Naive thymus-derived CD4-positive, alpha-beta T cell (primary cell): ENCODE data around the gene KRTAP1-5. TPM values are rescaled to one million over a fixed set of nuclear protein-coding genes. Genes with fewer than 3 reads are reported as not detected.
"Not testable (repeated sequence)": the region's sequence is repeated elsewhere in the genome, so short reads cannot be mapped to it uniquely, and the experiment has no call there.

Experiments
- ATAC-seq: fragments of 150-1000 bp; cut with Tn5 transposase; 2 replicates; pipeline ENCODE4 v1.10.0; 2021; ENCODE audit warnings: mild to moderate bottlenecking, moderate library complexity
- CTCF ChIA-PET: fragments of 350-600 bp; sonication (Branson Sonifier 250); formaldehyde crosslinking; loops from one replicate; lab custom pipeline; 2021; ENCODE audit warnings: antibody characterized with exemption; lab: Charles Lee
- POLR2A ChIA-PET: fragments of 350-600 bp; sonication (Branson Sonifier 250); formaldehyde crosslinking; loops from one replicate; lab custom pipeline; 2021; ENCODE audit warnings: antibody characterized with exemption, inconsistent platforms; lab: Charles Lee
- DNase-seq, 9 donors: peaks; one replicate each; pipeline versions ENCODE4 v3.0.0 to v3.0.0-alpha.2; 2020 to 2022; ENCODE audit warnings: mixed read lengths in 1 of 9
- H3K27ac ChIP-seq: one replicate; pipeline ENCODE4 v1.7.0; 2013; ENCODE audit warnings: mild to moderate bottlenecking, low read depth, low read length, moderate library complexity
- H3K27me3 ChIP-seq, 2 donors: one replicate each; pipeline ENCODE4 v1.7.0; 2013; ENCODE audit warnings: low read length in 2 of 2, mild to moderate bottlenecking in 2 of 2, moderate library complexity in 2 of 2; ENCODE audit not compliant: control insufficient read depth in 2 of 2, insufficient read depth in 2 of 2
- H3K36me3 ChIP-seq, 3 experiments: 1 replicate in 2 of 3; 2 replicates in 1 of 3; pipeline ENCODE4 v1.7.0; 2013; ENCODE audit warnings: low read length in 3 of 3, mild to moderate bottlenecking in 3 of 3, moderate library complexity in 1 of 3; ENCODE audit not compliant: insufficient read depth in 3 of 3, control insufficient read depth in 2 of 3
- H3K4me1 ChIP-seq, 2 donors: one replicate each; pipeline ENCODE4 v1.7.0; 2013; ENCODE audit warnings: low read length in 2 of 2, mild to moderate bottlenecking in 2 of 2, moderate library complexity in 1 of 2; ENCODE audit not compliant: control insufficient read depth in 2 of 2, insufficient read depth in 2 of 2
- H3K4me3 ChIP-seq: 2 replicates; pipeline ENCODE4 v1.7.0; 2013; ENCODE audit warnings: mild to moderate bottlenecking, low read length
- H3K9me3 ChIP-seq, 3 experiments: 1 replicate in 2 of 3; 2 replicates in 1 of 3; pipeline ENCODE4 v1.7.0; 2013; ENCODE audit warnings: low read length in 3 of 3; ENCODE audit not compliant: control insufficient read depth in 2 of 3
- H3K27ac Mint-ChIP-seq, 9 donors: one replicate each; pipeline ENCODE4 v1.8.0; 2020 to 2022; ENCODE audit warnings: mixed read lengths in 9 of 9, mild to moderate bottlenecking in 8 of 9, moderate library complexity in 5 of 9, inconsistent platforms in 2 of 9
- H3K27me3 Mint-ChIP-seq, 5 donors: one replicate each; pipeline ENCODE4 v1.8.0; 2021 to 2022; ENCODE audit warnings: mixed read lengths in 5 of 5, mild to moderate bottlenecking in 1 of 5
- H3K36me3 Mint-ChIP-seq, 5 donors: one replicate each; pipeline ENCODE4 v1.8.0; 2020 to 2022; ENCODE audit warnings: mixed read lengths in 5 of 5, mild to moderate bottlenecking in 3 of 5, inconsistent platforms in 1 of 5
- H3K4me1 Mint-ChIP-seq, 7 donors: one replicate each; pipeline ENCODE4 v1.8.0; 2020 to 2022; ENCODE audit warnings: mixed read lengths in 7 of 7, mild to moderate bottlenecking in 3 of 7, inconsistent platforms in 1 of 7
- H3K4me3 Mint-ChIP-seq, 10 donors: one replicate each; pipeline ENCODE4 v1.8.0; 2020 to 2022; ENCODE audit warnings: mild to moderate bottlenecking in 10 of 10, mixed read lengths in 10 of 10, moderate library complexity in 6 of 10, inconsistent platforms in 2 of 10
- H3K9me3 Mint-ChIP-seq, 11 donors: one replicate each; pipeline ENCODE4 v1.8.0; 2020 to 2022; ENCODE audit warnings: mixed read lengths in 11 of 11, mild to moderate bottlenecking in 4 of 11, inconsistent platforms in 1 of 11, moderate library complexity in 1 of 11
- intact Hi-C, 2 donors: fragments of 100-400 bp; cut with micrococcal nuclease; formaldehyde crosslinking; loops; one replicate each; pipeline ENCODE4 v1.15.1; 2023
- polyA plus RNA-seq, 2 donors: library from polyadenylated mRNA; unstranded; fragments of 300-500 nt; fragmentation: Illumina TruSeq; gene quantifications; one replicate each; pipeline ENCODE4 v1.2.3, GENCODE V29; 2021
- total RNA-seq, 6 experiments: library from RNA in 5 of 6; stranded (reverse) in 5 of 6; gene quantifications; 1 replicate in 5 of 6; 2 replicates in 1 of 6; pipeline ENCODE4 v1.2.3 and lab custom pipeline; 2021 to 2026

KRTAP1-5 gene
- total and polyA plus RNA-seq, 7 experiments from 2014 or later = not detected

DNA sequence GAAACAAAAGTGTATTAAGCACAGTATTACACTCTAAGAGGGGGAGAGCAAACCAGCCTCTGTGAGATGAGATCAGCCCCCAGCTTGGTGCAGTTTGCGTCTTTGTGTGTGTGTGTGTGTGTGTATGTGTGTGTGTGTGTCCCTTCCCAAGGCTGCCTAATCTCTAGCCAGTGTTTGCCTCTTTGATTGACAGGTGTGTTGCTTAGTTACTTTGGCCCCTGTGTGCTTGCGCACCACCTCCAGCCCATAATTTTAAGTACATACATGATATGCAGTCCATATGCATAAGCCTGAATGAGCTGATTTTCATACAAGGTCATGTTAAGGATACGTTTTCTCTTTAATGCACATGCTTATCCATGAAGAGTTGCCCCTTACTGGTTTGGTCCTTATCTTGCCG, 25.2 kb downstream of the KRTAP1-5 start:
- ATAC-seq (no peak), DNase-seq (no peak)
- Mint-ChIP-seq H3K36me3 (no peaks in the 10 kb centered on the region), H3K9me3 (peaks cover 0 to 1% (median 0%) of the 10 kb centered on the region in 11 donors), H3K27ac (no peak overlapping the region), H3K4me1 (no peaks in the 10 kb centered on the region), H3K4me3 (no peak overlapping the region), H3K27me3 (peaks cover 9 to 33% (median 26%) of the 10 kb centered on the region in 5 donors)
- CTCF ChIA-PET = no interaction called here
- no peaks in the 10 kb centered on the region for H3K27me3 ChIP-seq
- intact Hi-C loops = no loop called here
- H3K4me3 ChIP-seq = no peak overlapping the region
- no peaks in the 10 kb centered on the region for H3K36me3 ChIP-seq
- POLR2A ChIA-PET = no interaction called here
- no peaks in the 10 kb centered on the region for H3K9me3 ChIP-seq
- no peak overlapping the region for H3K27ac ChIP-seq
- H3K4me1 ChIP-seq = no peaks in the 10 kb centered on the region

DNA sequence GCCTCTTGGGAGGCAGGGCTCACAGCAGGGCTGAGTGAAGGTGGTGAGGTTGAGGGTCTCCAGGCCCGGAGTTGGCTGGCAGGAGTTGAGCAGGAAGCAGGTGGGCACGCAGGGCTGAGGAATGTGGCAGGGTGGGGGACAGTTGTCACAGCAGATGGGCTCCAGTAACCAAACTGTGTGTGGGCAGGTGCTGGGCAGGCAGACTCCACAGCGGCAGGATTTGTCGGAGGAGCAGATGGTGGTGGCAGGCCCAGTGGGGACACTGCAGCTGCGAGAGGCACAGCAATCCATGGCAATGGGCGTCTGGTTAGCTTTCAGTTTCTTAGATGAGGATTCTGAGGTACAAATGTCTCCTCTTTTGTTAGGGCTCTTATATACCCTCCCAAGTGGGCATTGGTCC, 27.4 kb downstream of the KRTAP1-5 start, which contains the start of gene KRTAP3-2:
TSS of gene KRTAP3-2 (minus strand) at position 344 of the 400 bp plus-strand sequence. CDS start at position 291, 53 bp downstream.
- H3K27me3 Mint-ChIP-seq = peaks cover 18 to 40% (median 36%) of the 10 kb centered on the region in 5 donors
- CTCF ChIA-PET, H3K4me3 Mint-ChIP-seq: not testable (repeated sequence)

DNA sequence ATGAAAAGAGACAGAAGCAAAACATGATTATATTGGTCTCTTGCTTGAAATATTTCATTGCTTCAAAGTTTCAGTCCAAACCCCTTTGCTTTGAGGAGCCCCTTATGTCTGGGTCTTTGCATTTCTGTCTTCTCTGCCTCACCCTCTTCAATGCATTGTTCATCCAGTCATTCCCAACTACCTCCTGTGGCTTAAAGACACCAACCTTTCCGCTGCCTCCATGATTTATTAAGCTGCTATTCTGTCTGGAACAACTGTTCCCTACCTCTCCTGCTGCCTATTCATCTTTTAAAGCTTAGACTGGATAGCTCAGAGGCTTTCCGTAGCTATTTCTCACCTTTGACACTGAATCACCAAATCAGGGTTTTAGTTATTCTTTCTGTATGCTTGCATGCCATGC, 29.6 kb downstream of the KRTAP1-5 start:
- no peak overlapping the region for H3K4me3 ChIP-seq

More for the DNA sequence above, 27.4 kb downstream of the KRTAP1-5 start, which contains the start of gene KRTAP3-2:
- H3K27me3 ChIP-seq, H3K4me1 ChIP-seq, H3K27ac Mint-ChIP-seq, H3K27ac ChIP-seq, POLR2A ChIA-PET, ATAC-seq, H3K4me3 ChIP-seq, DNase-seq, H3K4me1 Mint-ChIP-seq, H3K36me3 ChIP-seq, H3K9me3 ChIP-seq, H3K36me3 Mint-ChIP-seq, H3K9me3 Mint-ChIP-seq, intact Hi-C loops: not testable (repeated sequence)

DNA sequence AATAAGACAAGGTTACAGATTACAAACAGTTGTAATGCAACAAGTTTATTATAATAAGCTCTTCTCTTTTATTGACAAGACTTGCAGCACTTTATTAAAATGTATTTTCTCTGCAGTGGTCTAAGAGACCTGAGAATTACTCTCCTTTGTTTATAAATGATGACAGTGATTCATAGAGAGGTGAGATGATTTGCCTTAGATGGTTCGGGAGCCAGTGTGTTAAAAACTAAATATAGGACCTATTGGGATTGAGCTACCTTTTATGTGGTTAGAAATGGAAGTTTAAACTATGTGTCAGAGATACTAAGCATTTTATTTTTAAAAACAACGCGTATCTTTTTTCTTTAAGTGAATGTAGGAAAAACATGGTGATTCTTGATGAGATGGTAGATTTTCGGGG, 30.2 kb downstream of the KRTAP1-5 start:
- H3K4me3 Mint-ChIP-seq = no peak overlapping the region
- Histone ChIP-seq H3K27ac (no peak overlapping the region), H3K4me1 (no peaks in the 10 kb centered on the region), H3K9me3 (no peaks in the 10 kb centered on the region), H3K36me3 (no peaks in the 10 kb centered on the region), H3K4me3 (no peak overlapping the region), H3K27me3 (peaks cover 0 to 4% of the 10 kb centered on the region in 2 donors)
- H3K36me3 Mint-ChIP-seq = peaks cover 0 to 6% (median 0%) of the 10 kb centered on the region in 5 donors
- H3K27ac Mint-ChIP-seq = no peak overlapping the region
- ChIA-PET POLR2A (no interaction called here), CTCF (no interaction called here)
- DNase-seq = no peak
- ATAC-seq = no peak
- no peaks in the 10 kb centered on the region for H3K4me1 Mint-ChIP-seq
- peaks cover 0 to 1% (median 0%) of the 10 kb centered on the region in 11 donors for H3K9me3 Mint-ChIP-seq
- H3K27me3 Mint-ChIP-seq = peaks cover 25 to 58% (median 51%) of the 10 kb centered on the region in 5 donors
- intact Hi-C loops = no loop called here

More for the DNA sequence above, 29.6 kb downstream of the KRTAP1-5 start:
- CTCF ChIA-PET = no interaction called here
- Mint-ChIP-seq H3K27ac (no peak overlapping the region), H3K36me3 (peaks cover 0 to 3% (median 0%) of the 10 kb centered on the region in 5 donors), H3K9me3 (peaks cover 0 to 1% (median 0%) of the 10 kb centered on the region in 11 donors), H3K4me1 (no peaks in the 10 kb centered on the region), H3K27me3 (peaks cover 22 to 53% (median 48%) of the 10 kb centered on the region in 5 donors), H3K4me3 (no peak overlapping the region)
- intact Hi-C loops = no loop called here
- Histone ChIP-seq H3K36me3 (no peaks in the 10 kb centered on the region), H3K27ac (no peak overlapping the region), H3K9me3 (no peaks in the 10 kb centered on the region), H3K27me3 (peaks cover 0 to 4% of the 10 kb centered on the region in 2 donors), H3K4me1 (no peaks in the 10 kb centered on the region)
- ATAC-seq (no peak), DNase-seq (no peak)
- POLR2A ChIA-PET = no interaction called here

DNA sequence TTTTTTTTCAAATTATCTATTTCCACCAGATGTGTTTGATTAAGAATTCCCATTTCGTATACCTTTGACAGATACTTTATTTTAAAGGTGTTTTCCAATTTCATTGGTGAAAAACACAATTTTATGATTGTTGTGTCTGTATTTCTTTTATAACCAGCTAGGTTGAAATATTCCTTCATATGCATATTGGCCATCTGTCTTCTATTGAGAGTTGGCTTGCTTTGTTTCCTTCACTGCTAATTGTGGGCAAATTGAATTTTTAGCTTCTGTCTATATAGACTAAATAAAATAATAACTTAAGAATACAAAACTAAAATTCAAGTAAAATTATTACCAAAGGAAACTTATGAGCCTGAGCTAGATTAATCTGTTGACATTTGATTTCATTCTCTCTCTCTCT, 31.9 kb downstream of the KRTAP1-5 start:
- Histone ChIP-seq H3K4me3 (no peak overlapping the region), H3K4me1 (no peaks in the 10 kb centered on the region), H3K9me3 (no peaks in the 10 kb centered on the region), H3K27ac (no peak overlapping the region), H3K27me3 (peaks cover 0 to 4% of the 10 kb centered on the region in 2 donors), H3K36me3 (no peaks in the 10 kb centered on the region)
- no peak overlapping the region for H3K4me3 Mint-ChIP-seq
- peaks cover 0 to 6% (median 0%) of the 10 kb centered on the region in 5 donors for H3K36me3 Mint-ChIP-seq
- ATAC-seq (no peak), DNase-seq (no peak)
- H3K4me1 Mint-ChIP-seq = no peaks in the 10 kb centered on the region
- CTCF ChIA-PET = no interaction called here
- POLR2A ChIA-PET = no interaction called here
- peaks cover 25 to 61% (median 56%) of the 10 kb centered on the region in 5 donors for H3K27me3 Mint-ChIP-seq
- intact Hi-C loops = no loop called here
- no peak overlapping the region for H3K27ac Mint-ChIP-seq
- H3K9me3 Mint-ChIP-seq = peaks cover 0 to 2% (median 0%) of the 10 kb centered on the region in 11 donors

DNA sequence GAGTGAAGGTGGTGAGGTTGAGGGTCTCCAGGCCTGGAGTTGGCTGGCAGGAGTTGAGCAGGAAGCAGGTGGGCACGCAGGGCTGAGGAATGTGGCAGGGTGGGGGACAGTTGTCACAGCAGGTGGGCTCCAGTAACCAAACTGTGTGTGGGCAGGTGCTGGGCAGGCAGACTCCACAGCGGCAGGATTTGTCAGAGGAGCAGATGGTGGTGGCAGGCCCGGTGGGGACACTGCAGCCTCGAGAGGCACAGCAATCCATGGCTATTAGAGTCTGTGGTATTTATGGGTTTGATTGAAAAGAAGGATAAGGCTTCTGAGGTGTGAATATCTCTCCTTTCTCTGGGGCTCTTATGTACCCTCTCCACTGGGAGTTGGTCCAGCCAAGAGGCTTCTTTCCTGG, 33.2 kb downstream of the KRTAP1-5 start, which contains the start of gene KRTAP3-3:
TSS of gene KRTAP3-3 (minus strand) at position 326 of the 400 bp plus-strand sequence. CDS start at position 259, 67 bp downstream.
- no peak within 1 kb of the TSS for H3K4me3 Mint-ChIP-seq
- ChIA-PET CTCF (no interaction called here), POLR2A (no interaction called here)
- peaks cover 0 to 4% of the 10 kb centered on the region in 2 donors for H3K27me3 ChIP-seq
- no peaks in the 10 kb centered on the region for H3K4me1 Mint-ChIP-seq
- ATAC-seq = no peak
- H3K9me3 ChIP-seq = no peaks in the 10 kb centered on the region
- no peaks in the 10 kb centered on the region for H3K36me3 ChIP-seq
- no peaks in the 10 kb centered on the region for H3K4me1 ChIP-seq
- intact Hi-C loops = no loop called here
- H3K9me3 Mint-ChIP-seq = peaks cover 0 to 2% (median 0%) of the 10 kb centered on the region in 11 donors
- no peak for DNase-seq
- H3K4me3 ChIP-seq = no peak within 1 kb of the TSS
- H3K36me3 Mint-ChIP-seq = peaks cover 0 to 6% (median 0%) of the 10 kb centered on the region in 5 donors
- no peak within 1 kb of the TSS for H3K27ac ChIP-seq
- H3K27me3 Mint-ChIP-seq = peaks cover 23 to 57% (median 53%) of the 10 kb centered on the region in 5 donors
- no peak within 1 kb of the TSS for H3K27ac Mint-ChIP-seq

DNA sequence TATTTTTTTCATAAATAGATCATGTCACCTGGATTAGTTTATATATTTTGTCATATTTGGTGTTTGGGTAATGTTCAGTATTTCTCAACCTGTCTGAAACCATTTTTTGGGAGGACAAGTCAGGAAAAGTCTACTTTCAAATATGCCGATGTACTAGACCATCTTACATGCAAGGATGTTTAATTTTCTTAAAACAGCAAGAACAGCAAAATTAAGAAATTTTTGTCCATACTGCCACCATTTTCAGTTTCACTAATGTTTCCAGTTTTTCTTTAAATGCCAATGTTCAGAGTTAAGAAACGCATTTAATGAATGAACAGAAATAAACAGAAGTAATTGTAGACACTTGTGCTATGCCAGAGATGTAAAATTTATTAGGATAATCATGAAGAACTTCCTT, 33.9 kb downstream of the KRTAP1-5 start:
- intact Hi-C loops = no loop called here
- Mint-ChIP-seq H3K27ac (no peak overlapping the region), H3K4me1 (no peaks in the 10 kb centered on the region), H3K4me3 (no peak overlapping the region), H3K9me3 (peaks cover 0 to 2% (median 0%) of the 10 kb centered on the region in 11 donors), H3K27me3 (peaks cover 19 to 57% (median 47%) of the 10 kb centered on the region in 5 donors), H3K36me3 (peaks cover 0 to 6% (median 0%) of the 10 kb centered on the region in 5 donors)
- no peaks in the 10 kb centered on the region for H3K9me3 ChIP-seq
- ATAC-seq (no peak), DNase-seq (no peak)
- POLR2A ChIA-PET = no interaction called here
- no peaks in the 10 kb centered on the region for H3K36me3 ChIP-seq
- H3K27me3 ChIP-seq = peaks cover 0 to 4% of the 10 kb centered on the region in 2 donors
- H3K4me1 ChIP-seq = no peaks in the 10 kb centered on the region
- CTCF ChIA-PET = interaction anchor here (0.7 kb wide), 1 partner anchor 58 kb away, joined by 3 read pairs; no protein-coding TSS in a partner anchor
- H3K4me3 ChIP-seq = no peak overlapping the region
- no peak overlapping the region for H3K27ac ChIP-seq
